Eye (tissue), 1 donor: ENCODE measurements around the gene EIF3I.
A peak's percentile ranks its signal among the peaks of the same experiment; 100 is the strongest.

ENCODE experiments used
- DNase-seq: peaks from one replicate; pipeline ENCODE4 v3.0.0-alpha.2; 2015

The EIF3I gene

GRCh38 chr1:32221980-32222755 lies at the start of gene EIF3I, which contains the start of gene TMEM234:
EIF3I (plus strand) TSS chr1:32222407; CDS start chr1:32222442, 35 bp downstream.
TMEM234 (minus strand) TSS chr1:32222353; CDS start chr1:32222322, 31 bp downstream.
- DNase-seq: peak; percentile 98

GRCh38 chr1:32172621-32173245 lies 49.5 kb upstream of the EIF3I start:
- DNase-seq: no peak

DNA sequence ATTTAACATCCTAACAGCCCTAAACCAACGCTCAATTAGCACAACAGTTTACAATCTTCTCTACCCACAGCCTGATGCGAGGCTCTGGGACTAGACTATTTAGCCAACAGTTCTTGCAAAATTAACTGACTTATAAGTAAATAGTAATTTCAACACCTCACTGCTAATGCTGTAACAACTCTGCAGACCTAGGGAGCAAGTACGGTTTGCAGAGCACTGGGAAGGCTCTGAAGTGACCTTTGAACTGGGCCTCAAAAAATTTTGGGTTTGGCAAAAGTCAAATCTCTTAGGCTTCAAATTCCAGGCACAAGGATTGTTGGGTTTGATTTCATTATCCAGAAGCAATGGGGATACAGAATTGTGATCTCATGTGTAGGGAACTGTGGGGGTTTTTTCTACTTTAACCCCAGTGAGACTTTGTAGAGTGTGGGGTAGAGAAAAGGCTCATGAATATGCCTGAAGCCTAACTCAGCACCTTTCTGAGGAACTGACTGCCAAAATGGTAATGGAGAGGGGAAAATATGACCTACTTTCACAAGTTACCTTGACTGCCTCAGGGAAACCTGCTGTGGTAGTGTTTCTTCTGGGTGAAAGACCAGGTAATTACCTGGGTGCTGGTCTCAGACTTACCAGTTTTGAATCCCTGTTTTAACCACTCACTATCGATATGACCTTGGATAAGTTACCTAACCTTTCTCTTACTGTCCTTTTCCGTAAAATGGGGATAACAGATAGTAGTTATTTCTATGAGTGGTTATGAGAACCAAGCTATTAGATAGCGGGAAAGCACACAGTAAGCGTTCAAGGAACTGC lies 43.6 kb upstream of the EIF3I start:
- DNase-seq: no peak

- no peak for DNase-seq
These were observed 43.1 kb upstream of the EIF3I start for GRCh38 chr1:32179193-32179442.

DNA sequence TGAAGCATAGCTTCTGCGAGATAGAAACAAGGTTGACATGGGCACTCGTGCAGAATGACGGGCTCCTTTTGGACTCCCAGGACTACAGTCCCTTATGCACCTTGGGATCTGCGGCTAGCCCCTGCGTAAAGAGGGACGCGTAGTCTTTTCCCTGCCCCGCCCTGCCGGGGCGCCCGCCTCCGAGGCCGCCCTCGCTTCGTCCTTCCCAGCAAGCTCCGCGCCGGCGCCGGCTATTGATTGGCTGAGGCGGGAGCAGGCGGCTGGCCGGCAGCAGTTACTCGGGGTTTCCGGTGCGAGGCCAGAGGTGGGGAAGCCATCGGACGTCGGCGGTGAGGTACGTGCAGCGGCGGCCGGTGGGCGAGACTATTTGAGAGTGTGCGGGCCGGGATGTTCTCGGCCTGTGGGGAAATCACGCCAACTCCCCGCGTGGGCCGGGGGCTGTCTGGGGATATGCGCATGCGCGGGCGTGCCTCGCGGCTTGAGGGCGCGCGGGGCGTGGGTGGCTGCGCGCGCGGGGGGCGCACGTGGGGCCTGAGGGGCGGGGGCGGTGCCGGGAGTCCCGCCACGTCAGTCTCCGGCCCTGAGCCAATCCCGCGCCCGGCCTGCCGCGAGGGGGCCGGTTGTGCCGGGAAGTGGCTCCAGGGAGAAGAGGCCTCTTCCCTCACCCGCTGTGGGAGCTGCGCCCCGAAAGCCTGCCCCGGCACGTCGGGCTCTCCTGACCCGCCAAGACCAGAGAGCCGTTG lies 42.6 kb upstream of the EIF3I start, which contains the start of gene TXLNA:
Gene TXLNA (plus strand): TSS at position 233 of the 743 bp plus-strand sequence. CDS start 671 bp downstream, outside the sequence.
- peak; percentile 97 for DNase-seq

GRCh38 chr1:32180186-32181060 lies 41.8 kb upstream of the EIF3I start:
- DNase-seq: no peak

DNA sequence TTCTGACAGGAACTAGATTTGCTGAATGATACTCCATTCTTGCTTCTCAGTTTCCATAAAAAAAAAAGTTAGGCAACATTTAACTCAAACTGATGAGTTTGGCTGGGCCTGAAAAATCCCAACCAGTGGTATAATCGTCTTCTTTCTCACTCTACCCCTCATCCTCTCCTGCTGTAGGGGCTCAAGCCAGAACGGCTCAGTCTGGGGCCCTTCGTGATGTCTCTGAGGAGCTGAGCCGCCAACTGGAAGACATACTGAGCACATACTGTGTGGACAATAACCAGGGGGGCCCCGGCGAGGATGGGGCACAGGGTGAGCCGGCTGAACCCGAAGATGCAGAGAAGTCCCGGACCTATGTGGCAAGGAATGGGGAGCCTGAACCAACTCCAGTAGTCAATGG lies 41.1 kb upstream of the EIF3I start:
- no peak for DNase-seq

DNA sequence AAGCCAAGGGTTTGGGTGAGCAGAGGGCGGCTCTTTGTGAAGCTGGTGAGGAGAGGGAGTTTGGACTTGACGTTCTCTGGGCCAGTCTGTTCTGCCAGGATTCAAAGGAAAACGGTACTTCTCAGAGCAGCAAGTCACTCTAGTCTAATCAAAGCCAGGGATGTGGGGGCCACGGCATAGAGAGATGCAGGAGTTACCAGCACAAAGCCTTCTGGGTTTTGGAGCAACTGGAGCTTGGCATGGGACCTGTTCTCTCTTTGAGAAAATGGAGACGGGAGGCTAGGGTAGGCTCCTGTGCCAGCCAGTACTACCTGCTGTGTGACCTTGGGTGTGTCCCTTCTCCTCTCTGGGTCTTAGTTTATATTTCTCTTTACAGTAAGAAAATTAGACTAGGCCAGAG lies 40.6 kb upstream of the EIF3I start:
- DNase-seq: no peak

- no peak for DNase-seq
These were observed 40.1 kb upstream of the EIF3I start for GRCh38 chr1:32182060-32182459.

GRCh38 chr1:32184650-32185049 lies 37.6 kb upstream of the EIF3I start:
- no peak for DNase-seq

GRCh38 chr1:32186077-32186476 lies 36.1 kb upstream of the EIF3I start:
- no peak for DNase-seq

- no peak for DNase-seq
These were observed 35.7 kb upstream of the EIF3I start for GRCh38 chr1:32186491-32186890.

GRCh38 chr1:32187850-32188249 lies 34.4 kb upstream of the EIF3I start:
- DNase-seq: no peak

- no peak for DNase-seq
These were observed 29.8 kb upstream of the EIF3I start for GRCh38 chr1:32192220-32192948.

- no peak for DNase-seq
These were observed 27.2 kb upstream of the EIF3I start for GRCh38 chr1:32194984-32195383.

- no peak for DNase-seq
These were observed 26.7 kb upstream of the EIF3I start for GRCh38 chr1:32195531-32195930.

- DNase-seq: no peak
These were observed 26.0 kb upstream of the EIF3I start for GRCh38 chr1:32195972-32196823.

DNA sequence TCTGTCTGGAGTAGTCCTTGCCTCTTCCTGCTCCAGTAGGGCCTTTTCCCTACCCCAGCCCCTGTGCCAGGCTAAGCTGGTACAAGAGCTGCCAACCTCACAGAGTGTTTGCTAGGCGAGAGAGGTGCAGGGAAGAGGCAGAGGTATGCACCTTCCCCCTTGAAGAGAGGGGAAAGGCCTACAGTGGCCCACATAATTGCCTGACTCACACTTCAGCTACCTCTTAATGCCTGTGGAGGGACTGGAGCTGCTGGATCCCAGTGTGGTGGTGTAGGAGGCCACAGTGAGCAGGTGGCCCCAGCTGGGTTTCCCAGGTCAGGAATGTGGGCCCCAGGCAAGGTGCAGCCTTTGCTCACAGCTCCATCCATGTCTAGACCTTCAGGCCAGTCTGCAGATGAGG lies 25.1 kb upstream of the EIF3I start:
- DNase-seq: no peak

DNA sequence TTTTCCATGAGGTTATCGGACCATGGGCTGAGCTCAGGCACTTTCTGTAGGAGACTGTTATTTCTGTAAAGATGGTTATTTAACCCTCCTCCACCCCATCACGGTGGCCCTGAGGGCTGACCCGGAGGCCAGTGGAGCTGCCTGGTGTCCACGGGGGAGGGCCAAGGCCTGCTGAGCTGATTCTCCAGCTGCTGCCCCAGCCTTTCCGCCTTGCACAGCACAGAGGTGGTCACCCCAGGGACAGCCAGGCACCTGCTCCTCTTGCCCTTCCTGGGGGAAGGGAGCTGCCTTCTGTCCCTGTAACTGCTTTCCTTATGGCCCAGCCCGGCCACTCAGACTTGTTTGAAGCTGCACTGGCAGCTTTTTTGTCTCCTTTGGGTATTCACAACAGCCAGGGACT lies 24.4 kb upstream of the EIF3I start:
- peak; percentile 63 for DNase-seq
